D721Med (cell line): Measurements from ENCODE around the gene ARGLU1.

Experiments
- DNase-seq: peaks from one replicate; pipeline ENCODE4 v3.0.0; 2011; ENCODE audit warnings: low spot score; ENCODE audit not compliant: insufficient read length
- FAIRE-seq: peaks from 2 replicates; lab custom pipeline; 2011; peaks lifted over from hg19 to GRCh38; lab: Jason Lieb, UNC
- CTCF ChIP-seq: IDR thresholded peaks from 2 replicates; pipeline ENCODE4 v1.5.1; 2012; ENCODE audit warnings: mild to moderate bottlenecking, control low read depth; ENCODE audit not compliant: insufficient read depth; ENCODE audit errors: missing control alignments

Gene ARGLU1

DNA sequence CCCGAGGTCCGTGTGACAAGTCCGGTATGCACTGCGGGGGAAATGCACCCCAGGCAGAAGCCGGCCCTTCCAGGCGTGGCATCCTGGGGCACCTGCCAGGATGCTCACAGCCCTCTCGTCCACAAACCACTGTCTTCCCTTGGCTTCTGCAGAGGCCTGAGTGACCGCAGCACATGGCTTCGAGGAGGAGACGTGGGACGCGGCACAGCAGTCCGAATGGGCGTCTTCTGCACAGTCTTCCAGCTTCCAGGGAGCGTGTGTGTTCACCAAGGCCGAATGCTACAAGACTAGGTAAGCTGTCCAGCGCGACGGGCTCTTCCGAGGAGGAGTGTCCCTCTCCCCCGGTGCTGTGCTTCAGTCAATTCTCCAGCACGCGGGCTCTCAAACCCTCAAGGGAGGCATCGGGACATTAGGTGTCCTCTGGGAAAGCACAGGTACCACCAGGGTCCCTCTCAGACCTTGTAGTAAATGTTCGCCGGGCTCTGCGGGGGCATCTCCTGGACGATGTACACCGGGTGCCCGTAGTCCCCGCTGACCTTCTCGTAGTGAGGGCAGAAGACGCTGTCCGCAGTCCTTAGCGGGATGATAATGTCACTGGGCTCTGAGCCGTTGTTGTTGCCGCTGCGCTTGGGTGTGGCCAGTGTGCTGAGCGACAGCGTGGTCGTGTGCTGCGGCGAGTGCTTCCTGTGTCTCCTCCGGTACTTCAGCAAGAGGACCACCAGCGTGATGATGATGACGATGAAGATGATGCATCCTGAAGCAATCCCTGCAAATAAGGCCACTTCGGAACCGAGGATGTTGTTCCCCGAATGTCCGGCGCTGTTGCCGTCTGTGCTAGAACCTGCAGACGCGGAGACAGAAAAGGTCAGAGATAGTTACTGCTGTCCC is 75.1 kb downstream of the ARGLU1 start:
- no peak for TF ChIP-seq CTCF
- FAIRE-seq (no peak), DNase-seq (no peak)

DNA sequence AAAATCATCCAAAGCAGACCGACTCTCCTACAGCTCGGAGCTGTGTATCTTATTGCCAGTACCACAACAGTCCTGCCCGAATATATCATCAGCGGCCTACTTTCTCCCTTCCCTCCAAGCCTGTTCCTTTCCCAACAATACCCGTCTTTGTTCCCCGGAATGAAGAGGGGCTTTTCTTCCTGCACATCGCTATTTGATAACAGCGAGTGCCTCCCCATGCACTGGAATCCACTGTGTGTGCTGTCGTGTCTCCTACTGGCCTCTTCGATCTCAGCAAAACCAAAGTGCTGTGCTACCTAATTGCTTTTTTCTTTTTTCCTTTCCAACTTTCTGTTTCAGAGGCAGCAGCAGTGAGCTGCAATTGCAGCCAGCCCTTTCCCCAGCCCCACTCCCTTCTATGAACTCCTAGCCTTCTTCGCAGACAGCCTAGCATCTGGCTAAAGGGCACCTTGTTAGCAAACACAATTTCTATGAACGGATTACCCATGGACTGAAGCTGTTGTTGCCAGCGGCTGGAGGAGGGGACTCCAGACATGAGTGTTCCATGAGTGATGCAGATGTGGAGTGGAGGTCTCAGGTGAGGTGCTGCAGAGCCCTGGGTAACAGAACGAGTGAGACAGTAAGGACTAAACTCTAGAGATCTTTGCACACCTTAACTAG is 75.9 kb downstream of the ARGLU1 start:
- FAIRE-seq (no peak), DNase-seq (no peak)

More for the DNA sequence above, 75.9 kb downstream of the ARGLU1 start:
- no peak for TF ChIP-seq CTCF
